ENCODE results near the gene MTMR4.
"Not testable (repeated sequence)": the region's sequence is repeated elsewhere in the genome, so short reads cannot be mapped to it uniquely, and the experiment has no call there.

The MTMR4 gene

DNA sequence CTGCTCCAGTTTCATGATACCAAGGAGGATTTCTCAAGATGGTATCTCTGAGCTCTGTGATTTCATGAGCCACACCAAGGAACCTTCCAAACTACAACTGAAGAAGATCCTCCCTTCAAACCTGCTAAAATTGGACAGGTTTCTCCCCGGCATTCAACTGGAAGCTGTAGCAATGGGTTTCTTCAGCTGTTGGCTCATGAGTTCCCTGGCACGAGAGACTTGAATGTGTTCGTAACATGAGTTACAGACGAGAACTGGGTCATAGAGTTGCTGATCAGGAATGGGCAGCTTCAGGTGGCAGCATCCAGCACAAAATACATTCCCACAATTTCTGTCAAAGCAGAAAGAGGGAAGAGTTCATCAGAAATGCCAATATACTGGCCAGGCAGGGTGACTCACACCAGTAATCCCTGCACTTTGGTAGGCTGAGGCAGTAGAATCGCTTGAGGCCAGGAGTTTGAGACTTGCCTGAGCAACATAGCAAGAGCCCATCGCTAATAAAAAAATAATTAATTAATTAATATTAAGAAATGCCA lies 22.9 kb downstream of the MTMR4 start:
- peaks cover 39% of the 10 kb centered on the region for H3K36me3 ChIP-seq (ENCODE audit: insufficient read depth, low read length)

DNA sequence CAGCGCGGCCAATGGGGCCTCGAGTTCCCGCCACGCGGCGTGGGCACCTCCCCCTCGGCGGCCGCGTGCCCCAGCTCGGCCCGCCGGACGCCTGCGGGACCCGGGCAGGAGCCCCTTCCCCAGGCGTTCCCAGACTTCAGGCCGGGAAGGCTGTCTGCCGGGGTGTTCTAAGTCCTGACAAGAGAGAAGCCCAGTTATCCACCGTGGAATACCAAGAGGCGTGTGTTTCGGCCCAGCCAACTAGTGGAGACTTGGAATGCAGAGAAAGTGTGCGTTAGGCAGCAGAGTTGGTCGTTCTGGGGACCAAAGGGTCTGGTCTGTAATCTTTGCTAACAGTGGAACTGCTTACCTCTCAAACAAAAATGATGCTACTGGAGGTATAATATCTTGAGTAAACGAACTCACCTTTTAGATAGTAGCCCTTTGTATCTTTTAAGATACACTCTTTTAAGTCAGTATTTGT lies 26.0 kb downstream of the MTMR4 start:
- no peaks in the 10 kb centered on the region for H3K9me3 ChIP-seq (ENCODE audit: control insufficient read depth, insufficient read depth, low read length)
- no peak overlapping the region for H3K9ac ChIP-seq (ENCODE audit: low read depth, low read length)
- peaks cover 26% of the 10 kb centered on the region for H3K36me3 ChIP-seq (ENCODE audit: insufficient read depth, low read length)
- H3K4me1 ChIP-seq (ENCODE audit: insufficient read depth, low read length) = no peaks in the 10 kb centered on the region

More for the DNA sequence above, 22.9 kb downstream of the MTMR4 start:
- Histone ChIP-seq H3K9ac (ENCODE audit: low read depth, low read length) (no peak overlapping the region), H3K4me1 (ENCODE audit: insufficient read depth, low read length) (no peaks in the 10 kb centered on the region), H3K9me3 (ENCODE audit: control insufficient read depth, insufficient read depth, low read length) (no peaks in the 10 kb centered on the region)

DNA sequence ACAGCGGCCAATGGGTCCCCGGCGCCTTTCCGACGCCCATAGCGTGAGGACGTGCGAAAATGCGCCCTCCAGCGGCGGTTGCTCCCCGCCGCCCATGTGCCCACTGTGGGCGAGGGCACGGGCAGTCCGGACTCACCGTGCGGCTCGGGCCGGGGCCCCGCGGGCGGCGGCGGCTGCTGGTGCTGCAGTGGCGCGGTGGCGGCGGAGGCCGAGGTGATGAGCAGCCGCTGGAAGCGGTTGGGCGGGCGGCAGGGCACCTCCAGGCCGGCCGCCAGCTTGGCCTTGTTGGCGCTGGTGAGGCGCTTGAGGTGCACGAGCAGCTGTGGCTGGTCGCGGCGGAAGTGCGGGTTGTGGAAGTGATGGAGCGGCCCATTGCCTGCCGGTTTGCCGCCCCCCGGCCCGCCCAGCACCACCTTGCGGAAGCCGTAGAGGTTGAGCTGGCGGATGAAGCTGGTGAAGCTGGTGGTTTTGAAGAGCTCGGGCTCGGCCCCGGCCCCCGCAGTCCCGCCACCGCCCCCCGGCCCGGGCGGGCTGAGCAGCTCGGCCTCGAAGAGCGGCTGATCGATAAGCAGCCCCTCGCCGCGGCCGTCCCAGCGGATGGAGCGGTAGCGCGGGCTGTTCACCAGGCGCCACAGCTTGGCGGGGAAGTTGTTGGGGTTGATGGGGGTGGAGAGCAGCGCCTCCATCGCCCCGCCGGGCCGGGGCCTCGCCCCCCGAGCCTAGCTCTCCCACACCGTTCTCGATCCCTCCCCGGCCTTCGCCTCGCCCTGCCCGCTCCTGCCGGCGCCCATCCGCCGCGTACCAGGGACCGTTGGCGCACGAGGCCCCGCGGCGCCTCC lies 26.6 kb downstream of the MTMR4 start, which contains the start of gene HSF5:
TSS of gene HSF5 (minus strand) at position 820 of the 839 bp plus-strand sequence. CDS start at position 686, 134 bp downstream.
- peaks cover 22% of the 10 kb centered on the region for H3K36me3 ChIP-seq (ENCODE audit: insufficient read depth, low read length)
- H3K4me1 ChIP-seq (ENCODE audit: insufficient read depth, low read length) = no peaks in the 10 kb centered on the region
- H3K9ac ChIP-seq (ENCODE audit: low read depth, low read length) = peak within 1 kb of the TSS; percentile 42; the same call in 1 of the 2 replicates
- no peaks in the 10 kb centered on the region for H3K9me3 ChIP-seq (ENCODE audit: control insufficient read depth, insufficient read depth, low read length)

DNA sequence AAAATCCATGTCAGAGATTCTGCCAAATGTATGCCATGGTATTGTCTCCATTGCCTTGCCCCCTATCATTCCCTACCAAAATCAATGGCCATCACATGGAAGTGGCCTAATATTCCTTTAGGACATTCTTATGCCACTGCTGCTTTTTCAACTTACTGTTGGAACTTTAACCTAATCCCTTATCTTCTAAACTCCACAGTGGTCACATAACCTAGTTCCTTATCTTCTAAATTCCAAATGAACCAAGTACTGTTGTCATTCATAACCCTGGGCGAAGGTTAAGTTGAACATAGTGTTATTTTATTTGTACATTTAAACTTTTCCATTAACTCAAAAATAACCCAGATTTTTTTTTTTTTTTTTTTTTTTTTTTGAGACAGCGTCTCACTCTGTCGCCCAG lies 29.8 kb downstream of the MTMR4 start:
- Histone ChIP-seq H3K9me3 (ENCODE audit: control insufficient read depth, insufficient read depth, low read length) (no peaks in the 10 kb centered on the region), H3K36me3 (ENCODE audit: insufficient read depth, low read length) (no peaks in the 10 kb centered on the region), H3K9ac (ENCODE audit: low read depth, low read length) (no peak overlapping the region), H3K4me1 (ENCODE audit: insufficient read depth, low read length) (no peaks in the 10 kb centered on the region)

DNA sequence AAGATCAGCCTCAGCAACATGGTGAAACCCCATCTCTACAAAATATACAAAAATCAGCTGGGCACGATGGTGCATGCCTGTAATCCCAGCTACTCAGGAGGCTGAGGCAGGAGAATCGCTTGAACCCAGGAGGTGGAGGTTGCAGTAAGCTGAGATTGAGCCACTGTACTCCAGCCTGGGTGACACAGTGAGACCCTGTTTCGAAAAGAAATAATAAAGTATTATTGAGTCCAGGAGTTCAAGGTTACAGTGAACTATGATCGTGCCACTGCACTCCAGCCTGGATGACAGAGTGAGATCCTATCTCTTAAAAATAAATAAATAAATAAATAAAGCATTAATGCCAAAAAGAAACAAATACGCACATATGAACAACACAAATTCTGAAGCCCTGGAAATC lies 32.6 kb downstream of the MTMR4 start:
- H3K36me3 ChIP-seq (ENCODE audit: insufficient read depth, low read length); H3K9ac ChIP-seq (ENCODE audit: low read depth, low read length); H3K9me3 ChIP-seq (ENCODE audit: control insufficient read depth, insufficient read depth, low read length); H3K4me1 ChIP-seq (ENCODE audit: insufficient read depth, low read length): not testable (repeated sequence)

DNA sequence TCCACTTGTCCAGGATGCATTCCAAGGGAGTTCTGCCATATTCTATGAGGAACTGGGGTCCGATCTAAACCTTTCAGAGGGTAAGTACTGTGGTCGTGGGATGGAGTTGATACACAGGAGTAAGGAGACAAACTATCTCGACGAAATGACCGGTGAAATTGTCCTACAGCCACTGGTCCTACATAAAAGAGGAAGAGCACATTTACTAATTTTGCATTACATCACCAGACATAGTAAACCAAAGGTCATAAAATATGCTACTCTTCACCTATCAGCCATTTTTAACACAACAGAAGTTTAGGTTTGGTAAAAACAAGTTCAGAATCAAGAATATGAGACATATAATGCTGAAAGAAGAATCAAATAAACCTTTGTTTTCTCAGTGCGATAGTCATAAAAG lies 34.3 kb downstream of the MTMR4 start:
- no peaks in the 10 kb centered on the region for H3K4me1 ChIP-seq (ENCODE audit: insufficient read depth, low read length)
- no peaks in the 10 kb centered on the region; the same call in 1 of the 2 replicates for H3K9me3 ChIP-seq (ENCODE audit: control insufficient read depth, insufficient read depth, low read length)
- H3K9ac ChIP-seq (ENCODE audit: low read depth, low read length) = no peak overlapping the region
- no peaks in the 10 kb centered on the region for H3K36me3 ChIP-seq (ENCODE audit: insufficient read depth, low read length)

DNA sequence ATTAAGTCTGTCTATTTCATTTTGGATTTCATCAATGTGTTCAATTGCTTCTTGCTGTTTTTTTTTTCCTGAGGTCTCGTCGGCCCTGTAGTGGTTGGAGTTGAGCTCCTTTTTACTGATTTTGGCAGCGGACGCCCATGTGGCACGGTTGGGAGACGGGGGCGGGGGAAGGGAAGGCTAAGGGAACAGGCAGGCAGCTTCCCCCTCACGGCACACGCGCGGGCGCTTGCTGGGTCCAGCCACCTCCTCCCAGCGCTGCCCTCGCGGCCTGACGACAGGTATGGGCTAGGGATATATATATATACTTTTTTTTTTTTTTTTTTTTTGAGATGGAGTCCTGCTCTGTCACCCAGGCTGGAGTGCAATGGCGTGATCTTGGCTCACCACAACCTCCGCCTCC lies 37.6 kb downstream of the MTMR4 start:
- H3K36me3 ChIP-seq (ENCODE audit: insufficient read depth, low read length) = no peaks in the 10 kb centered on the region
- H3K4me1 ChIP-seq (ENCODE audit: insufficient read depth, low read length) = no peaks in the 10 kb centered on the region
- H3K9ac ChIP-seq (ENCODE audit: low read depth, low read length) = no peak overlapping the region
- H3K9me3 ChIP-seq (ENCODE audit: control insufficient read depth, insufficient read depth, low read length) = no peaks in the 10 kb centered on the region; the same call in 1 of the 2 replicates

DNA sequence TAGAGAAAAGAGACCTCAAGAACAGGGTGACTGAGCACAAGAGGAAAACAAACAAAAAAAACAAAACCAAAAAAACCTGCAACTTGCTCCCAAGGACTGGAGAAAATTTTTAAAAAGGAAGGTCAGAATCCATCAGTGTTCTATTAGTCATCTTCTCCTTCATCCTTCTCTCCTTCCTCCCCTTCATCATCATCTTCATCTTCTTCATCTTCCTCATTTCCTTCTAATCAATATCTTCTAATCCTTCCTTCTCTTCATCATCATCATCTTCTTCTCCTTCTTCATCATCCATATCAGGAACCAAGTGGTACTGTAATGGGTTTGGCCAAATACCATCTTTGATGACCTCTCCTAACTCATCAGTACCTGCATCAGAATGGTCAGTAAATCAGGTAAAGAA lies 38.5 kb downstream of the MTMR4 start:
- Histone ChIP-seq H3K9me3 (ENCODE audit: control insufficient read depth, insufficient read depth, low read length) (no peaks in the 10 kb centered on the region; the same call in 1 of the 2 replicates), H3K9ac (ENCODE audit: low read depth, low read length) (no peak overlapping the region), H3K36me3 (ENCODE audit: insufficient read depth, low read length) (no peaks in the 10 kb centered on the region), H3K4me1 (ENCODE audit: insufficient read depth, low read length) (no peaks in the 10 kb centered on the region)

DNA sequence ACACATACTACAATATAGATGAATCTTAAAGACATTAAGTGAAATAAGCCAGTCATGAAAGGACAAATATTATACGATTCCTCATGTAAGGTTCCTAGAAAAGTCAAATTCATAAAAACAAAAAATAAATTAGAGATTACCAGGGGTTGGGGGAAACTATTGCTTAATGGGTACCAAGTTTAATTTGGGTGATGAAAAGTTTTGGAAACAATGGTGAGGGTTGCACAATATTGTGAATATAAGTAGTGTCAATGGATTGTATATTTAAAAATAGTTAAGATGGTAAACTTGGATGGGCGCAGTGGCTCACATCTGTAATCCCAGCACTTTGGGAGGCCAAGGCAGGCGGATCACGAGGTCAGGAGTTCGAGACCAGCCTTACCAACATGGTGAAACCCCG lies 44.1 kb downstream of the MTMR4 start:
- no peak overlapping the region for H3K9ac ChIP-seq (ENCODE audit: low read depth, low read length)
- no peaks in the 10 kb centered on the region for H3K9me3 ChIP-seq (ENCODE audit: control insufficient read depth, insufficient read depth, low read length)

DNA sequence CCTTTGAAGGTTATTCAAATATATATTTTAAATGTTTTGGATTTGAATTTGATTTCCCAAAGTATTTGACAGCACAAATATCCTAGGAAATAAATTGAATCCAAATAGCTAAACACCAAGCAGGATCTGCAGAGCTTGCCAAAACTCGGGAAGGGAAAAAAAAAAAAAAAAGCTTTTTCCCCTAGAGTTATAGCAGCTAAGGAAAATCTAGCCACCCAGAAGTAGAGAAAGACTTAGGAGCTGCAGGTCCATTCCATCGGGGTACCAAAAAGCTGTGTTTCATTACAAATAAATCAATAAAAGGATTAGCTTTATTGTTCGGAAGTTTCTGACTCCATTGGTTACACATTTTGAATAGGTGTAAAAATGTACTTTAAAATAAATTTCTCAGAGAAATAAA lies 45.5 kb downstream of the MTMR4 start:
- Histone ChIP-seq H3K9ac (ENCODE audit: low read depth, low read length) (no peak overlapping the region), H3K36me3 (ENCODE audit: insufficient read depth, low read length) (no peaks in the 10 kb centered on the region), H3K9me3 (ENCODE audit: control insufficient read depth, insufficient read depth, low read length) (no peaks in the 10 kb centered on the region), H3K4me1 (ENCODE audit: insufficient read depth, low read length) (no peaks in the 10 kb centered on the region)

More for the DNA sequence above, 44.1 kb downstream of the MTMR4 start:
- Histone ChIP-seq H3K4me1 (ENCODE audit: insufficient read depth, low read length) (no peaks in the 10 kb centered on the region), H3K36me3 (ENCODE audit: insufficient read depth, low read length) (no peaks in the 10 kb centered on the region)

DNA sequence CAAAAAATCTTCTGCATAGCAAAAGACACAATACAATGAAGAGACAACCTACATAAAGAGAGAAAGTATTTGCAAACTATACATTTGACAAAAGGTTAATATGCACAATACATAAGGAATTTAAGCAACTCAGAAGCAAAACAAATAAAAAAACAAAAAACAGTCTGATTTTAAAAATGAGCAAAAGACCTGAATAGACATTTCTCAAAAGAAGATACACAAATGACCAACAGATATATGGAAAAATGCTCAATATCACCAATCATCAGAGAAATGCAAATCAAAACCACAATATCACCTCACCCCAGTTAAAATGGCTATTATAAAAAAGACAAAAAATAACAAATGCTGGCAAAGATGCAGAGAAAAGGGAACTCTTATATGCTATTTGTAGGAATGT lies 58.9 kb downstream of the MTMR4 start:
- Histone ChIP-seq H3K9me3 (ENCODE audit: control insufficient read depth, insufficient read depth, low read length) (no peaks in the 10 kb centered on the region), H3K36me3 (ENCODE audit: insufficient read depth, low read length) (no peaks in the 10 kb centered on the region), H3K9ac (ENCODE audit: low read depth, low read length) (no peak overlapping the region), H3K4me1 (ENCODE audit: insufficient read depth, low read length) (no peaks in the 10 kb centered on the region)

DNA sequence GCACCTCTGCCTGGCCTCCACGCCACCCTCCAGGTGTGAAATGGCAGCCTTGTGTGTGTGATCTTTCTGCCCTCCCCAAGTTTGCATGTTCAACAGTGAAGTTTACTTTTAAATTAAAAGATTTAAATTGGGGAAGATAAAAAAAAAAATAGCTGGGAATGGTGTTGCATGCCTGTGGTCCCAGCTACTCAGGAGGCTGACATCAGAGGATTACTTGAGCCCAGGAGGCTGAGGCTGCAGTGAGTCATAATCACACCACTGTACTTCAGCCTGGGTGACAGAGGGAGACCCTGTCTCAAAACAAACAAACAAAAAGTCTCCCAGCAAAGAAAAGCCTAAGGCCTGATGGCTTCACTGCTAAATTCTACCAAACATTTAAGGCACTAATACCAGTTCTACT lies 61.7 kb downstream of the MTMR4 start:
- H3K4me1 ChIP-seq (ENCODE audit: insufficient read depth, low read length) = no peaks in the 10 kb centered on the region
- H3K9me3 ChIP-seq (ENCODE audit: control insufficient read depth, insufficient read depth, low read length) = no peaks in the 10 kb centered on the region
- H3K36me3 ChIP-seq (ENCODE audit: insufficient read depth, low read length) = no peaks in the 10 kb centered on the region
- no peak overlapping the region for H3K9ac ChIP-seq (ENCODE audit: low read depth, low read length)

DNA sequence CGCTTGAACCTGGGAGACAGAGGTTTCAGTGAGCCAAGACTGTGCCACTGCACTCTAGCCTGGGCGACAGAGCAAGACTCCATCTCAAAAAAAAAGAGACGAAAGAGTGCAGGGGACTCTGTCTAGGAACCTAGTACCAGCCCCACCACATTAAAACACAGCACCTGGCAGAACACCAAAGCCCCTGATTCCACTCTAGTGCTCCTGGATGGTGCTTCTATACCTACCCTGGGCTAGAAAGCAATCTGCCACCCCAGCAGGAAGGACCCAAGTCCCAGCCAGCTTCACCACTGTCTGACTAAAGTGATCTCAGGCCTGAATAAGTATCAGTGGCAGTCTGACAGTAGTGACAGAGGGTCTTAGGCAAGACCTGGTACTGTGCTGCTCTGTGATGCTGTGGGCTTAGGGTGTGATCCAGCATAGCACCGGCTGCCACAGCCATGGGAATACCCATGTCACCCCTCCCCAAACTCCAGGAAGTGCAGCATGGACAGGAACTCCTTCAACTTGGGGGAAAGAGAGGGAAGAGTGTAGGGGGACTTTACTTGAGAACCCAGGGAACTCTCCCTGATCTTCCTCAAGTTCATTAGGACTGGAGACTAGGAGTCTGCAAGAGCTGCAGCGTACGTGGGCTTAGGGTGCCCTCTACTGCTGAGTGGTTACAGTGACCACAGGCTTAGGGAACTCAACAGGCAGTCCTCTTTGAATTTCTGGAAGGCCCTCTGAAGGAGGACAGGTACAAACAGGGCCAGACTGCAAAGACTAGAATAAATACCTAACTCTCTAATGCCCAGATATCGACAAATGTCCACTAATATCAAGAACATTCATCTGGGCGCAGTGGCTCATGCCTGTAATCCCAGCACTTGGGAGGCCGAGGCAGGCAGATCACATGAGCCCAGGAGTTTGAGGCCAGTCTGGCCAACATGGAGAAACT lies 67.1 kb downstream of the MTMR4 start:
- Histone ChIP-seq H3K9me3 (ENCODE audit: control insufficient read depth, insufficient read depth, low read length) (no peaks in the 10 kb centered on the region), H3K36me3 (ENCODE audit: insufficient read depth, low read length) (no peaks in the 10 kb centered on the region), H3K9ac (ENCODE audit: low read depth, low read length) (no peak overlapping the region), H3K4me1 (ENCODE audit: insufficient read depth, low read length) (peaks cover 19% of the 10 kb centered on the region)

DNA sequence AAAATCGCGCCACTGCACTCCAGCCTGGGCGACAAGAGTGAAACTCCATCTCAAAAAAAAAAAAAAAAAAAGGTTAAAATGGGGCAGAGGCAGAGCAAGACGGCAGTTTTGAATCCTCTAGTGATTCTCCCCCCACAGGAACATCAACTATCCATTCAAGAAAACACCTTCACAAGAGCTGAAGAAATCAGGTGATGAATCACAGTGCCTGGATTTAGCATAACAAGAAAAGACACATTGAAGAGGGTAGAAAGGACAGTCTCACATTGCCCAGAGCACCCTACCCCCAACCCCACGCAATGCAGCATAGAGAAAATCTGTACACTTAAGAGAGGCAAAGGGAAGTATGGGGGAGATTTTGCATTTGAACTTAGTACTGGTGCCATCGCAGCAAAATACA lies 68.4 kb downstream of the MTMR4 start:
- Histone ChIP-seq H3K9me3 (ENCODE audit: control insufficient read depth, insufficient read depth, low read length) (no peaks in the 10 kb centered on the region), H3K9ac (ENCODE audit: low read depth, low read length) (no peak overlapping the region; the same call in 1 of the 2 replicates), H3K36me3 (ENCODE audit: insufficient read depth, low read length) (no peaks in the 10 kb centered on the region), H3K4me1 (ENCODE audit: insufficient read depth, low read length) (peaks cover 19% of the 10 kb centered on the region)
